ENCODE data around the gene ANKRD44.

ANKRD44 gene

DNA sequence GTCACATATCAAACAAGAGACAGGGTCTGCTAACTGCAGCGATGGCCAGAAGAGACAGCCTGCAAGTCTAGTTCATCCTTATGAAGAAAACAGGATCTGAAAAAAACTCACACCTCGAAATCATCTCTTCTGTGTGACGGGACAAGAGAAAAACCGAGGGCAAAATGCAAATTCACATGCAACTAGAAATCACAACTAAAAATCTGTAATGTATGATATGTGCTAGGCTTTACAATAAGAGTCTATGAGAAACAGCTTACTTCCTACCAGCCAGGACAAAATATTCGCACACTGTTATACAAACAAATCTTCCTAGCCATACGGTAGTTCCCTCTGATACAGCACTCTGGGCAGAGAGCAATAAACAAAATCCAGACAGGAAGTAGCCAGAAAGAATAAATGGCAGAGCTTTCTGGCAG is 48.8 kb downstream of the ANKRD44 start:
- Histone ChIP-seq H3K9me2 (replicated peaks; ENCODE audit: low read depth, low read length) (no peaks in the 10 kb centered on the region), H3K4me2 (ENCODE audit: low read depth, low read length, poor library complexity, severe bottlenecking) (peak overlapping the region; percentile 12), H3K27me3 (ENCODE audit: insufficient read depth, low read length, poor library complexity, severe bottlenecking) (no peaks in the 10 kb centered on the region), H2AFZ (ENCODE audit: low read length) (no peak overlapping the region), H3F3A (ENCODE audit: low read depth) (no peaks in the 10 kb centered on the region; the same call in 1 of the 2 replicates), H4K20me1 (ENCODE audit: insufficient read depth, low read length, poor library complexity, severe bottlenecking) (no peaks in the 10 kb centered on the region), H3K9me3 (ENCODE audit: insufficient read depth, low read depth, low read length) (no peaks in the 10 kb centered on the region), H3K79me2 (ENCODE audit: insufficient read depth, low read length) (peaks cover 75% of the 10 kb centered on the region), H3K4me1 (ENCODE audit: insufficient read depth, low read length, poor library complexity, severe bottlenecking) (peaks cover 38% of the 10 kb centered on the region), H3K36me3 (ENCODE audit: insufficient read depth, low read length) (no peaks in the 10 kb centered on the region), H3K4me3 (ENCODE audit: low read length, poor library complexity, severe bottlenecking) (no peak overlapping the region), H3K9ac (ENCODE audit: low read depth, low read length, poor library complexity, severe bottlenecking) (no peak overlapping the region)
- TF ChIP-seq EZH2phosphoT487 (IDR thresholded peaks at IDR 0.05; ENCODE audit: borderline replicate concordance): no peak
- TF ChIP-seq, protein P1, sequence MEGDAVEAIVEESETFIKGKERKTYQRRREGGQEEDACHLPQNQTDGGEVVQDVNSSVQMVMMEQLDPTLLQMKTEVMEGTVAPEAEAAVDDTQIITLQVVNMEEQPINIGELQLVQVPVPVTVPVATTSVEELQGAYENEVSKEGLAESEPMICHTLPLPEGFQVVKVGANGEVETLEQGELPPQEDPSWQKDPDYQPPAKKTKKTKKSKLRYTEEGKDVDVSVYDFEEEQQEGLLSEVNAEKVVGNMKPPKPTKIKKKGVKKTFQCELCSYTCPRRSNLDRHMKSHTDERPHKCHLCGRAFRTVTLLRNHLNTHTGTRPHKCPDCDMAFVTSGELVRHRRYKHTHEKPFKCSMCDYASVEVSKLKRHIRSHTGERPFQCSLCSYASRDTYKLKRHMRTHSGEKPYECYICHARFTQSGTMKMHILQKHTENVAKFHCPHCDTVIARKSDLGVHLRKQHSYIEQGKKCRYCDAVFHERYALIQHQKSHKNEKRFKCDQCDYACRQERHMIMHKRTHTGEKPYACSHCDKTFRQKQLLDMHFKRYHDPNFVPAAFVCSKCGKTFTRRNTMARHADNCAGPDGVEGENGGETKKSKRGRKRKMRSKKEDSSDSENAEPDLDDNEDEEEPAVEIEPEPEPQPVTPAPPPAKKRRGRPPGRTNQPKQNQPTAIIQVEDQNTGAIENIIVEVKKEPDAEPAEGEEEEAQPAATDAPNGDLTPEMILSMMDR (conservative IDR thresholded peaks at IDR 0.05; ENCODE audit: low read length): no peak

DNA sequence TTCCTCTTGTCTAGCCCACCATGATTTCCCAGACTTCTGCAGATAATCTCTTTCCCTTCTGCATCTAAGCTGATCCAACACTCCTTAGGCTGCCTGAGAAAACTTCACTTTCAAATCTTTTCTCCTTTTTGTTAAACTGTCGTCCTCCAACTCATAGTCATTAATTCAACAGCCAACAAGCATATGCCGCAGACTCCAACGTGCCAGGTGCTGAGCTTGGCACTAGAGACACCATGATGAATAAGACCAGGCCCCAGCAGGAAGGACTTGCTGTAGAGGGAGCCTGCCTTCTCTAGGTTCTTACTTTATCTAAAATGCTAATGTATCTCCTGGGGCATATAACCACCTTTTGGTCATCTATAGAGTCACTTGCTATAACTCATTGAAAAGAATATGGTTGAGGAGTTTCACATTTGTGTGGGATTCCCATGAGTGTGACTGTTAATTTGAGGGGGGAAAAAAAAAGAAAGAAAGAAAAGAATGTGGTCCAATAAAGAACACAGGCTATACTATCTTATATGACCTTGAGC is 51.0 kb downstream of the ANKRD44 start:
- H3K9ac ChIP-seq (ENCODE audit: low read depth, low read length, poor library complexity, severe bottlenecking): no peak overlapping the region
- H3K27me3 ChIP-seq (ENCODE audit: insufficient read depth, low read length, poor library complexity, severe bottlenecking): no peaks in the 10 kb centered on the region
- no peaks in the 10 kb centered on the region for H3K9me2 ChIP-seq (replicated peaks; ENCODE audit: low read depth, low read length)
- peaks cover 69% of the 10 kb centered on the region for H3K79me2 ChIP-seq (ENCODE audit: insufficient read depth, low read length)
- no peaks in the 10 kb centered on the region for H3K9me3 ChIP-seq (ENCODE audit: insufficient read depth, low read depth, low read length)
- no peaks in the 10 kb centered on the region for H4K20me1 ChIP-seq (ENCODE audit: insufficient read depth, low read length, poor library complexity, severe bottlenecking)
- no peak overlapping the region for H3K4me2 ChIP-seq (ENCODE audit: low read depth, low read length, poor library complexity, severe bottlenecking)
- no peaks in the 10 kb centered on the region for H3K36me3 ChIP-seq (ENCODE audit: insufficient read depth, low read length)
- H2AFZ ChIP-seq (ENCODE audit: low read length): no peak overlapping the region
- no peak for TF ChIP-seq EZH2phosphoT487 (IDR thresholded peaks at IDR 0.05; ENCODE audit: borderline replicate concordance)
- TF ChIP-seq, protein P1 (conservative IDR thresholded peaks at IDR 0.05; ENCODE audit: low read length): no peak
- H3K4me3 ChIP-seq (ENCODE audit: low read length, poor library complexity, severe bottlenecking): no peak overlapping the region
- H3F3A ChIP-seq (ENCODE audit: low read depth): peaks cover 3% of the 10 kb centered on the region; the same call in 1 of the 2 replicates
- H3K4me1 ChIP-seq (ENCODE audit: insufficient read depth, low read length, poor library complexity, severe bottlenecking): peaks cover 55% of the 10 kb centered on the region

DNA sequence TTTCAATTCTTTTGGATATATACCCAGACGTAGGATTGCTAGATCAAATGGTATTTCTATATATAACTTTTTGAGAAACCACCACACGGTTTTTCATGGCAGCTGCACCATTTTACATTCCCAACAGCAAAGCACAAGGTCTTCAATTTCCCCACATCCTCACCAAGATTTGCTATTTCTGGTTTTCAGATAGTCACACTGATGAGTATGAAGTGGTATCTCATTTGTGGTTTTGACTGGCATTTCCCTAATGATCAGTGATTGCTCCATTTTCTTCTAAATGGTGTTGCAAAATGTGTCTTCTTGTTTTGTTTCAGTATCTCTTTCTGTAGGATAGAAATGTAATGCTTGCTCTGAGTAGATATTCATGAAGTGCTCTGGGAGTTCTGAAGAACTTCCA is 52.0 kb downstream of the ANKRD44 start:
- no peaks in the 10 kb centered on the region for H3K36me3 ChIP-seq (ENCODE audit: insufficient read depth, low read length)
- peak overlapping the region; percentile 10 for H3K4me2 ChIP-seq (ENCODE audit: low read depth, low read length, poor library complexity, severe bottlenecking)
- H3K9ac ChIP-seq (ENCODE audit: low read depth, low read length, poor library complexity, severe bottlenecking): no peak overlapping the region
- peaks cover 69% of the 10 kb centered on the region for H3K79me2 ChIP-seq (ENCODE audit: insufficient read depth, low read length)
- H4K20me1 ChIP-seq (ENCODE audit: insufficient read depth, low read length, poor library complexity, severe bottlenecking): no peaks in the 10 kb centered on the region
- H3K9me3 ChIP-seq (ENCODE audit: insufficient read depth, low read depth, low read length): no peaks in the 10 kb centered on the region
- no peaks in the 10 kb centered on the region for H3K9me2 ChIP-seq (replicated peaks; ENCODE audit: low read depth, low read length)
- H2AFZ ChIP-seq (ENCODE audit: low read length): no peak overlapping the region
- H3K4me1 ChIP-seq (ENCODE audit: insufficient read depth, low read length, poor library complexity, severe bottlenecking): peaks cover 60% of the 10 kb centered on the region
- H3K27me3 ChIP-seq (ENCODE audit: insufficient read depth, low read length, poor library complexity, severe bottlenecking): no peaks in the 10 kb centered on the region
- TF ChIP-seq, protein P1 (conservative IDR thresholded peaks at IDR 0.05; ENCODE audit: low read length): no peak
- TF ChIP-seq EZH2phosphoT487 (IDR thresholded peaks at IDR 0.05; ENCODE audit: borderline replicate concordance): no peak
- no peak overlapping the region for H3K4me3 ChIP-seq (ENCODE audit: low read length, poor library complexity, severe bottlenecking)
- peaks cover 3% of the 10 kb centered on the region; the same call in 1 of the 2 replicates for H3F3A ChIP-seq (ENCODE audit: low read depth)
